Measurements from ENCODE around the gene LNP1.

Gene LNP1

DNA sequence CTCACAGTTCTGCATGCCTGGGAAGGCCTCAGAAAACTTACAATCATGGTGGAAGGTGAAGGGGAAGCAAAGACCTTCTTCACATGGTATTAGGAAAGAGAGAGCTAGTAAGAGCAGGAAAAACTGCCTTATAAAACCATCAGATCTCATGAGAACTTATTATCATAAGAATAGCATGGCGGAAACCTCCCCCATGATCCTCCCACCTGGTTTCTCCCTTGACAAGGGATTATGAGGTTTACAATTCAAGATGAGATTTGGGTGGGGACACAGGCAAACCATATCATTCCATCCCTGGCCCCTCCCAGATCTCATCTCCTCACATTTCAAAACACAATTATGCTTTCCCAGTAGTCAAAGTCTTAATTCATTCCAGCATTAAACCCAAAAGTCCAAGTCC lies 56.5 kb downstream of the LNP1 start:
- TF ChIP-seq GABPA (IDR thresholded peaks at IDR 0.05; ENCODE audit: low read depth), result no peak
- no peak for TF ChIP-seq SPI1 (IDR thresholded peaks at IDR 0.05; ENCODE audit: borderline replicate concordance, low read depth)
- no peak for TF ChIP-seq POLR2AphosphoS5 (IDR thresholded peaks at IDR 0.05; ENCODE audit: low read depth)
- no peak for DNase-seq (ENCODE audit: low read depth in 1 of 2, low spot score in 1 of 2)

DNA sequence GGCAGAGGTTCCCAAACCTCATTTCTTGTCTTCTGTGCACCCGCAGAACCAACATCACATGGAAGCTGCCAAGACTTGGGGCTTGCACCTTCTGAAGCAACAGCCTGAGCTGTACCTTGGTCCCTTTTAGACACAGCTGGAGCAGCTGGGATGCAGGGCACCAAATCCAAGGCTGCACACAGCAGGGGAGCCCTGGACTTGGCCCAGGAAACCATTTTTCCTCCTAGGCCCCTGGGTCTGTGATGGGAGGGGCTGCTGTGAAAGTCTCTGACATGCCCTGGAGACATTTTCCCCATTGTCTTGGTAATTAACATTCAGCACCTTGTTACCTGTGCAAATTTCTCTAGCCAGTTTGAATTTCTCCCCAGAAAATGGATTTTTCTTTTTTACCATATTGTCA lies 57.5 kb downstream of the LNP1 start:
- TF ChIP-seq GABPA (IDR thresholded peaks at IDR 0.05; ENCODE audit: low read depth) (no peak), CTCF (IDR thresholded peaks at IDR 0.05; ENCODE audit: insufficient read depth, low read length) (no peak), SPI1 (IDR thresholded peaks at IDR 0.05; ENCODE audit: borderline replicate concordance, low read depth) (no peak), POLR2AphosphoS5 (IDR thresholded peaks at IDR 0.05; ENCODE audit: low read depth) (no peak)
- TF ChIP-seq, protein P1, sequence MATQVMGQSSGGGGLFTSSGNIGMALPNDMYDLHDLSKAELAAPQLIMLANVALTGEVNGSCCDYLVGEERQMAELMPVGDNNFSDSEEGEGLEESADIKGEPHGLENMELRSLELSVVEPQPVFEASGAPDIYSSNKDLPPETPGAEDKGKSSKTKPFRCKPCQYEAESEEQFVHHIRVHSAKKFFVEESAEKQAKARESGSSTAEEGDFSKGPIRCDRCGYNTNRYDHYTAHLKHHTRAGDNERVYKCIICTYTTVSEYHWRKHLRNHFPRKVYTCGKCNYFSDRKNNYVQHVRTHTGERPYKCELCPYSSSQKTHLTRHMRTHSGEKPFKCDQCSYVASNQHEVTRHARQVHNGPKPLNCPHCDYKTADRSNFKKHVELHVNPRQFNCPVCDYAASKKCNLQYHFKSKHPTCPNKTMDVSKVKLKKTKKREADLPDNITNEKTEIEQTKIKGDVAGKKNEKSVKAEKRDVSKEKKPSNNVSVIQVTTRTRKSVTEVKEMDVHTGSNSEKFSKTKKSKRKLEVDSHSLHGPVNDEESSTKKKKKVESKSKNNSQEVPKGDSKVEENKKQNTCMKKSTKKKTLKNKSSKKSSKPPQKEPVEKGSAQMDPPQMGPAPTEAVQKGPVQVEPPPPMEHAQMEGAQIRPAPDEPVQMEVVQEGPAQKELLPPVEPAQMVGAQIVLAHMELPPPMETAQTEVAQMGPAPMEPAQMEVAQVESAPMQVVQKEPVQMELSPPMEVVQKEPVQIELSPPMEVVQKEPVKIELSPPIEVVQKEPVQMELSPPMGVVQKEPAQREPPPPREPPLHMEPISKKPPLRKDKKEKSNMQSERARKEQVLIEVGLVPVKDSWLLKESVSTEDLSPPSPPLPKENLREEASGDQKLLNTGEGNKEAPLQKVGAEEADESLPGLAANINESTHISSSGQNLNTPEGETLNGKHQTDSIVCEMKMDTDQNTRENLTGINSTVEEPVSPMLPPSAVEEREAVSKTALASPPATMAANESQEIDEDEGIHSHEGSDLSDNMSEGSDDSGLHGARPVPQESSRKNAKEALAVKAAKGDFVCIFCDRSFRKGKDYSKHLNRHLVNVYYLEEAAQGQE (IDR thresholded peaks at IDR 0.05; ENCODE audit: insufficient replicate concordance, low read depth), result no peak
- H3K27me3 ChIP-seq (ENCODE audit: insufficient read depth, poor library complexity, severe bottlenecking), result no peaks in the 10 kb centered on the region
- no peak for DNase-seq (ENCODE audit: low read depth in 1 of 2, low spot score in 1 of 2)

More for the DNA sequence above, 56.5 kb downstream of the LNP1 start:
- no peak overlapping the region for H3K27ac ChIP-seq (replicated peaks)
- H3K4me3 ChIP-seq (replicated peaks; ENCODE audit: insufficient read depth, low read length), result no peak overlapping the region
- H3K27me3 ChIP-seq (ENCODE audit: insufficient read depth, poor library complexity, severe bottlenecking), result no peaks in the 10 kb centered on the region

GRCh38 chr3:100463002-100463401 lies 61.7 kb downstream of the LNP1 start:
- peak; percentile 25 to 46 for DNase-seq (ENCODE audit: low read depth in 1 of 2, low spot score in 1 of 2)
- Histone ChIP-seq H3K27ac (replicated peaks) (no peak overlapping the region), H3K4me3 (replicated peaks; ENCODE audit: insufficient read depth, low read length) (no peak overlapping the region), H3K27me3 (ENCODE audit: insufficient read depth, poor library complexity, severe bottlenecking) (no peaks in the 10 kb centered on the region)
- TF ChIP-seq POLR2AphosphoS5 (IDR thresholded peaks at IDR 0.05; ENCODE audit: low read depth) (no peak), CTCF (IDR thresholded peaks at IDR 0.05; ENCODE audit: insufficient read depth, low read length) (peak; percentile 53)

More for the DNA sequence above, 57.5 kb downstream of the LNP1 start:
- H3K27ac ChIP-seq (replicated peaks), result no peak overlapping the region
- H3K4me3 ChIP-seq (replicated peaks; ENCODE audit: insufficient read depth, low read length), result no peak overlapping the region

- TF ChIP-seq SPI1 (IDR thresholded peaks at IDR 0.05; ENCODE audit: borderline replicate concordance, low read depth) (no peak), POLR2AphosphoS5 (IDR thresholded peaks at IDR 0.05; ENCODE audit: low read depth) (no peak)
- Histone ChIP-seq H3K27me3 (ENCODE audit: insufficient read depth, poor library complexity, severe bottlenecking) (no peaks in the 10 kb centered on the region), H3K27ac (replicated peaks) (no peak overlapping the region), H3K4me3 (replicated peaks; ENCODE audit: insufficient read depth, low read length) (no peak overlapping the region)
- DNase-seq (ENCODE audit: low read depth in 1 of 2, low spot score in 1 of 2), result no peak
Observed at GRCh38 chr3:100463646-100464155, 62.4 kb downstream of the LNP1 start.

DNA sequence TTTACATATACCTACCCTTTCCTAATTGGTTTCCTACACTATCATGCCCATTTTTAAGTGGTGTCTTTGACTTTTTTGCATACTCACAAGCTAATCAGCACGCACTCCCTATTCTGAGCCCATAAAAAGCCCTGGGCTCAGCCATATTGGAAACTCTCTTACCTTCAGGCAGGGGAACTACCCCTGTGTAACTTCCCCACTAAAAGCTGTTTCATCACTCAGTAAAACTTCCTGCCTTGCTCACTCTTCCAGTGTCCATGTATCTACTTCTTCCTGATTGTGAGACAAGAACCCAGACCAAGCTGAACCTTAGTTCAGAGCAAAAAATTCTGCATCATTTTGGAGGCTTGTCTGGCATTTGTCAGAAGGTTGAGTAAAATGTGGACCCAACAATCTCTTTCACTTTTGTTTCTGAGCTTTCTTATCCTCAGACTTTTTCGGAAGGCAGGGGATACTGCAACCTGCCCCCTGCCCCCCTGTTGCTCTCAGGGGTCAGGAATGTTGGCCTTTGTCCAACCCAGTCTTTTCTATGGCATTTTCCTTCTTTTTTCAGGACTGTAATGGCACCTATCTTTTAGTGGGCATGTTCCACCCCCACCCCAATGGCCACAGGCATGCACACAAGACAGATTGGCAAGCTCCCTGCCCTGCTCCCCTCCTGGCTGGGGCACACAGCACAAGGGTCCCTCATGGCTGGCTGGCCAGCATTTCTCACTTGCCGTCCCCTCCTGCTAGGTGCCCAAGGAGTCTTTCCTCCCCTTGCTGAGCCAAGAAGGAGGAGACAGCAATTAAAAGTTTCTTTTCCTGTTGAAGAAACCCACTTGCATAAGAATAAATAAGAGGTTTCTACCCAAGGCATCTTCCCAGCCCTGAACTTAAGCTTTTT lies 64.8 kb downstream of the LNP1 start:
- TF ChIP-seq SPI1 (IDR thresholded peaks at IDR 0.05; ENCODE audit: borderline replicate concordance, low read depth), result peak; percentile 70; the same call in 1 of the 2 replicates
- TF ChIP-seq GABPA (IDR thresholded peaks at IDR 0.05; ENCODE audit: low read depth), result no peak
- Histone ChIP-seq H3K27ac (replicated peaks) (no peak overlapping the region), H3K27me3 (ENCODE audit: insufficient read depth, poor library complexity, severe bottlenecking) (no peaks in the 10 kb centered on the region), H3K4me3 (replicated peaks; ENCODE audit: insufficient read depth, low read length) (no peak overlapping the region)
- peak in 1 of 2 experiments; percentile 61 for DNase-seq (ENCODE audit: low read depth in 1 of 2, low spot score in 1 of 2)

- H3K27me3 ChIP-seq (ENCODE audit: insufficient read depth, poor library complexity, severe bottlenecking), result no peaks in the 10 kb centered on the region
- H3K27ac ChIP-seq (replicated peaks), result no peak overlapping the region
- no peak for DNase-seq (ENCODE audit: low read depth in 1 of 2, low spot score in 1 of 2)
- H3K4me3 ChIP-seq (replicated peaks; ENCODE audit: insufficient read depth, low read length), result no peak overlapping the region
- TF ChIP-seq SPI1 (IDR thresholded peaks at IDR 0.05; ENCODE audit: borderline replicate concordance, low read depth) (no peak), CTCF (IDR thresholded peaks at IDR 0.05; ENCODE audit: insufficient read depth, low read length) (no peak), GABPA (IDR thresholded peaks at IDR 0.05; ENCODE audit: low read depth) (no peak), POLR2AphosphoS5 (IDR thresholded peaks at IDR 0.05; ENCODE audit: low read depth) (no peak)
- TF ChIP-seq, protein P1 (IDR thresholded peaks at IDR 0.05; ENCODE audit: insufficient replicate concordance, low read depth), result no peak
Observed at GRCh38 chr3:100467133-100467532, 65.8 kb downstream of the LNP1 start.

Measured in HL-60 (cell line).